Central memory CD8-positive, alpha-beta T cell (primary cell): ENCODE data around the gene GALNT13.

Source experiments
- ATAC-seq: fragments of 150-1000 bp; cut with Tn5 transposase; replicated peaks from 2 replicates; pipeline ENCODE4 v1.10.0; 2022; ENCODE audit warnings: mild to moderate bottlenecking, moderate FRiP score, moderate number of reproducible peaks; ENCODE audit not compliant: poor library complexity, severe bottlenecking; ENCODE audit errors: extremely low read depth
- DNase-seq, 2 donors: peaks; one replicate each; pipeline ENCODE4 v3.0.0; 2021; ENCODE audit warnings: low spot score in 2 of 2
- H3K27ac Mint-ChIP-seq: one replicate; pipeline ENCODE4 v1.8.0; 2022; ENCODE audit warnings: low read depth, mild to moderate bottlenecking, moderate library complexity, mixed read lengths
- H3K27me3 Mint-ChIP-seq: one replicate; pipeline ENCODE4 v1.8.0; 2022; ENCODE audit warnings: mixed read lengths
- H3K36me3 Mint-ChIP-seq: one replicate; pipeline ENCODE4 v1.8.0; 2022; ENCODE audit warnings: mild to moderate bottlenecking, moderate library complexity, mixed read lengths; ENCODE audit not compliant: insufficient read depth
- H3K4me1 Mint-ChIP-seq: one replicate; pipeline ENCODE4 v1.8.0; 2022; ENCODE audit warnings: mixed read lengths
- H3K4me3 Mint-ChIP-seq: one replicate; pipeline ENCODE4 v1.8.0; 2022; ENCODE audit warnings: mild to moderate bottlenecking, moderate library complexity, mixed read lengths
- H3K9me3 Mint-ChIP-seq: one replicate; pipeline ENCODE4 v1.8.0; 2022; ENCODE audit warnings: mixed read lengths

Gene GALNT13

GRCh38 chr2:154244932-154245331, 373.2 kb downstream of the GALNT13 start:
- Mint-ChIP-seq H3K27me3 (no peaks in the 10 kb centered on the region), H3K27ac (no peak overlapping the region), H3K36me3 (no peaks in the 10 kb centered on the region), H3K4me1 (no peaks in the 10 kb centered on the region), H3K4me3 (no peak overlapping the region), H3K9me3 (no peaks in the 10 kb centered on the region)
- ATAC-seq (no peak), DNase-seq (no peak)

GRCh38 chr2:154247503-154247902, 375.8 kb downstream of the GALNT13 start:
- no peaks in the 10 kb centered on the region for H3K27me3 Mint-ChIP-seq
- H3K36me3 Mint-ChIP-seq = no peaks in the 10 kb centered on the region
- no peak for DNase-seq
- H3K27ac Mint-ChIP-seq = no peak overlapping the region
- no peaks in the 10 kb centered on the region for H3K9me3 Mint-ChIP-seq
- no peak overlapping the region for H3K4me3 Mint-ChIP-seq
- no peak for ATAC-seq
- H3K4me1 Mint-ChIP-seq = no peaks in the 10 kb centered on the region

DNA sequence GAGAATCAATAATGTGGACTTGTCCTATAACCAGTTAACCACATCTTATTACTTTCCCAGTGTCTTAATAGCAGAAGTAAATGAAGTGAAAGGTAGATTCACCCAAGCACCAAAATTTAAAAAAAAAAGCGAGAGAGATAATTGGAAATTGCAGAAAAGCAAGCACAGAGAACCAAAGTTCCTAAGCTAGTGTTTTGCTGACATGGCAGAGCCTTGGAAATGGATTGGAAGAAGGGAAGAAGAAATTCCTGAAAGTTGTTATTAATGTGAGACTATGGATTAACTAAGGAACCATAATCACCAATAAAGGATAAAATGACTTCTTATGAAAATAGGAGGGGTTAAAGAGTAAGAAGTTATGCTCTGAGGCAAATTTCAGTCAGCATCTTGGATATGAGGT, 384.4 kb downstream of the GALNT13 start:
- Mint-ChIP-seq H3K27me3 (no peaks in the 10 kb centered on the region), H3K9me3 (peaks cover 23% of the 10 kb centered on the region), H3K4me1 (no peaks in the 10 kb centered on the region)

GRCh38 chr2:154259030-154259429, 387.3 kb downstream of the GALNT13 start:
- no peaks in the 10 kb centered on the region for H3K4me1 Mint-ChIP-seq
- H3K4me3 Mint-ChIP-seq = no peak overlapping the region
- no peaks in the 10 kb centered on the region for H3K27me3 Mint-ChIP-seq

More for the DNA sequence above, 384.4 kb downstream of the GALNT13 start:
- no peak for ATAC-seq
- H3K27ac Mint-ChIP-seq = no peak overlapping the region
- no peak overlapping the region for H3K4me3 Mint-ChIP-seq
- peaks cover 2% of the 10 kb centered on the region for H3K36me3 Mint-ChIP-seq
- no peak for DNase-seq

GRCh38 chr2:154261473-154262027, 389.8 kb downstream of the GALNT13 start:
- peaks cover 6% of the 10 kb centered on the region for H3K9me3 Mint-ChIP-seq
- ATAC-seq (no peak), DNase-seq (no peak)
- H3K36me3 Mint-ChIP-seq = no peaks in the 10 kb centered on the region
- no peaks in the 10 kb centered on the region for H3K27me3 Mint-ChIP-seq
- no peak overlapping the region for H3K27ac Mint-ChIP-seq
- H3K4me1 Mint-ChIP-seq = no peaks in the 10 kb centered on the region
- no peak overlapping the region for H3K4me3 Mint-ChIP-seq

More at GRCh38 chr2:154259030-154259429, 387.3 kb downstream of the GALNT13 start:
- DNase-seq = no peak
- ATAC-seq = no peak
- H3K9me3 Mint-ChIP-seq = peaks cover 18% of the 10 kb centered on the region
- H3K36me3 Mint-ChIP-seq = peaks cover 2% of the 10 kb centered on the region
- H3K27ac Mint-ChIP-seq = no peak overlapping the region

GRCh38 chr2:154263206-154263605, 391.5 kb downstream of the GALNT13 start:
- no peaks in the 10 kb centered on the region for H3K27me3 Mint-ChIP-seq
- no peaks in the 10 kb centered on the region for H3K36me3 Mint-ChIP-seq
- H3K4me1 Mint-ChIP-seq = no peaks in the 10 kb centered on the region
- DNase-seq = no peak
- no peak overlapping the region for H3K4me3 Mint-ChIP-seq
- peaks cover 6% of the 10 kb centered on the region for H3K9me3 Mint-ChIP-seq
- no peak overlapping the region for H3K27ac Mint-ChIP-seq
- ATAC-seq = no peak

- H3K9me3 Mint-ChIP-seq = peaks cover 6% of the 10 kb centered on the region
- no peak overlapping the region for H3K27ac Mint-ChIP-seq
- no peaks in the 10 kb centered on the region for H3K4me1 Mint-ChIP-seq
- no peak overlapping the region for H3K4me3 Mint-ChIP-seq
- DNase-seq (no peak), ATAC-seq (no peak)
- no peaks in the 10 kb centered on the region for H3K36me3 Mint-ChIP-seq
- no peaks in the 10 kb centered on the region for H3K27me3 Mint-ChIP-seq
These were observed 392.3 kb downstream of the GALNT13 start for GRCh38 chr2:154264024-154264423.

- Mint-ChIP-seq H3K9me3 (no peaks in the 10 kb centered on the region), H3K4me3 (no peak overlapping the region), H3K27me3 (no peaks in the 10 kb centered on the region), H3K27ac (no peak overlapping the region), H3K4me1 (no peaks in the 10 kb centered on the region), H3K36me3 (no peaks in the 10 kb centered on the region)
- DNase-seq (no peak), ATAC-seq (no peak)
These were observed 396.3 kb downstream of the GALNT13 start for GRCh38 chr2:154267983-154268382.

DNA sequence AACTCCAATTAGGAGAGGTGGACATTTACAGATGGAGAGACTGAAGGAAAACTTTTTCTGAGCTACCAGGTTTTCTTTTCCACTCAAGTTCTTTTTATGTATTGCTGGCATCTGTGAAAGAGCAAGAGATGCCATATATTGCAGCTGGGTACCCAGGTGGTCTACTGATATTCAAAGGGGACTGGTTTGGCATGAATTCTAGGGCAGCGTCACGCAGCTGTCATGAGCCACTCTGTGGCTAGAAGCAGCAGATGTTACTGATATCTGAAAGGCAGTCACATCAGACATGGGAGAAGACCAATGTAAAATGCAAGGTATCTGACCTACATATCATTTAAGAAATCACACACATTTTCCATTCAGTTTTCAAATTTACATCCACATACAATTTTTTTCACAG, 408.8 kb downstream of the GALNT13 start:
- H3K27ac Mint-ChIP-seq = no peak overlapping the region
- no peak for ATAC-seq

DNA sequence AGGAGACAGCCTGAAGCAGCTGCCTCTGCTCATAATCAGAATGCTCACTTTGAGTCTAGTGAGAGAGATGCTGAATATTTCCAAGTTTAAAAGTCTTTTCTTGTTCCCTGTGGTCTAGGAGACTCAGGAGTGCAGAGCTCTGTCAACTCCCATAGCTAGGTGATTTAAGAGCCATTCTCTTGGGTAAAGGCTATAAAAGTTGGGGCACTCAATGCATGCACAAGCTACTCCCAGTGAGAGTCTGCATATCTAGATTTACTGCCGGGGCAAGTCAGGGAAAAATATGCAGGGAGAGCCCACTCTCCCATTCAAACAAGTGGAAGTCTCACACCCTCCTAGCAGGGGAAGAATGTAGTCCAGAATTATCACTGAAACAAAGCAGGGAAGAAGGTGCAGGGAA, 418.1 kb downstream of the GALNT13 start:
- peaks cover 19% of the 10 kb centered on the region for H3K9me3 Mint-ChIP-seq
- no peak for DNase-seq
- ATAC-seq = no peak
- H3K27ac Mint-ChIP-seq = no peak overlapping the region
- no peaks in the 10 kb centered on the region for H3K4me1 Mint-ChIP-seq
- peaks cover 1% of the 10 kb centered on the region for H3K36me3 Mint-ChIP-seq
- H3K4me3 Mint-ChIP-seq = no peak overlapping the region
- H3K27me3 Mint-ChIP-seq = no peaks in the 10 kb centered on the region

More for the DNA sequence above, 408.8 kb downstream of the GALNT13 start:
- peaks cover 10% of the 10 kb centered on the region for H3K9me3 Mint-ChIP-seq
- no peak overlapping the region for H3K4me3 Mint-ChIP-seq
- no peaks in the 10 kb centered on the region for H3K36me3 Mint-ChIP-seq
- no peaks in the 10 kb centered on the region for H3K4me1 Mint-ChIP-seq
- no peaks in the 10 kb centered on the region for H3K27me3 Mint-ChIP-seq
- no peak for DNase-seq

DNA sequence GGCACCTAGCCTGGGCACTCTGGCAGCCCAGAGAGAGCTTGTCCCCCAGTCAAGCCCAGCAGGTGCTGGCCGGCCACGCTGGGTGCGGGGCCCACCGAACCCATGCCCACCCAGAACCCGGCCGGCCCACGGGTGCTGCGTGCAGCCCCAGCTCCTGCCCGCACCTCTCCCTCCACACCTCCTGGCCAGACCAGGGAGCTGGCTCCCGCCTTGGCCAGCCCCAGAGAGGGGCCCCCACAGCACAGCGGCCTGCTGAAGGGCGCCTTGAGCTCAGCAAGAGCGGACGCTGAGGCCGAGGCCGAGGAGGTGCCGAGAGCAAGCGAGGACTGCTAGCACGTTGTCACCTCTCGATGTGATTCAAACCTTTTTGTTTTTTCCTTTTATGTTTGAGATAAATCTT, 419.8 kb downstream of the GALNT13 start:
- H3K9me3 Mint-ChIP-seq = peaks cover 19% of the 10 kb centered on the region
- DNase-seq (no peak), ATAC-seq (no peak)
- H3K4me1 Mint-ChIP-seq = no peaks in the 10 kb centered on the region
- no peaks in the 10 kb centered on the region for H3K27me3 Mint-ChIP-seq
- peaks cover 1% of the 10 kb centered on the region for H3K36me3 Mint-ChIP-seq
- no peak overlapping the region for H3K4me3 Mint-ChIP-seq
- H3K27ac Mint-ChIP-seq = no peak overlapping the region

DNA sequence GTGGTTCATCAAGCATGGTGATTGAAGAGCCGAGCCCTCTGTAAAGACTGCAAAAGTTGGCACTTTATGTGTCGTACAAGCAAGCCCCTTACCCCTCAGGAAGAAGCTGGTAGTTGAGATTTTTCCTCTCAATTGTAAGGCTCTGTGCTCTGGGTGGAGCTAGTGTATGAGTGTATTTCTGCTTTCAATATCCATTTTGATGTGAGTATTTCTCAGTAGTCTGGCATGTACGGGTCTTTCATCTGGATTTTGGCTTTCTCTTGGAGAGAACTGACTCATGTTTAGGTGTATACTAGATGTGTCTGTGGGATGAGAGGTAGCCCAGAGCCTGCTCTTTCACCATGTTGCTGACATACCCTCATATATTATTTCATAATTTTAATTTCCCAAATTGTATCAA, 420.2 kb downstream of the GALNT13 start:
- ATAC-seq = no peak
- H3K4me3 Mint-ChIP-seq = no peak overlapping the region
- H3K27ac Mint-ChIP-seq = no peak overlapping the region
- H3K36me3 Mint-ChIP-seq = peaks cover 1% of the 10 kb centered on the region
- peaks cover 19% of the 10 kb centered on the region for H3K9me3 Mint-ChIP-seq
- H3K4me1 Mint-ChIP-seq = no peaks in the 10 kb centered on the region
- DNase-seq = no peak
- no peaks in the 10 kb centered on the region for H3K27me3 Mint-ChIP-seq

- H3K9me3 Mint-ChIP-seq = peaks cover 9% of the 10 kb centered on the region
- DNase-seq = no peak
- no peaks in the 10 kb centered on the region for H3K27me3 Mint-ChIP-seq
- H3K36me3 Mint-ChIP-seq = peaks cover 1% of the 10 kb centered on the region
- no peaks in the 10 kb centered on the region for H3K4me1 Mint-ChIP-seq
- H3K4me3 Mint-ChIP-seq = no peak overlapping the region
- no peak for ATAC-seq
- no peak overlapping the region for H3K27ac Mint-ChIP-seq
These were observed 422.1 kb downstream of the GALNT13 start for GRCh38 chr2:154293864-154294263.
